ENCODE measurements around the gene RRP15.

RRP15 gene

GRCh38 chr1:218292515-218292914 lies 7.4 kb downstream of the RRP15 start:
- H3K79me2 ChIP-seq (ENCODE audit: low read length), result peaks cover 85% of the 10 kb centered on the region
- no peaks in the 10 kb centered on the region for H3K27me3 ChIP-seq (ENCODE audit: low read depth, low read length)
- TF ChIP-seq EZH2phosphoT487 (IDR thresholded peaks at IDR 0.05; ENCODE audit: low read depth), result no peak
- no peak for TF ChIP-seq CTCF (IDR thresholded peaks at IDR 0.05; ENCODE audit: low read depth, low read length)
- H4K20me1 ChIP-seq (ENCODE audit: insufficient read depth, low read length), result peaks cover 7% of the 10 kb centered on the region; the same call in 1 of the 2 replicates
- peaks cover 16% of the 10 kb centered on the region for H3K36me3 ChIP-seq (replicated peaks; ENCODE audit: low read depth, low read length)
- no peak overlapping the region for H3K9ac ChIP-seq (ENCODE audit: low read length)
- H3K9me3 ChIP-seq (ENCODE audit: insufficient read depth, low read length), result no peaks in the 10 kb centered on the region
- H3K4me3 ChIP-seq (ENCODE audit: low read length), result no peak overlapping the region
- H2AFZ ChIP-seq (ENCODE audit: low read depth, low read length), result no peak overlapping the region
- no peaks in the 10 kb centered on the region for H3K4me1 ChIP-seq (ENCODE audit: low read length)
- no peak overlapping the region for H3K27ac ChIP-seq (ENCODE audit: low read length)
- H3K4me2 ChIP-seq (ENCODE audit: low read length), result no peak overlapping the region

- Histone ChIP-seq H3K79me2 (ENCODE audit: low read length) (peaks cover 85% of the 10 kb centered on the region), H3K9me3 (ENCODE audit: insufficient read depth, low read length) (no peaks in the 10 kb centered on the region), H3K9ac (ENCODE audit: low read length) (no peak overlapping the region), H3K36me3 (replicated peaks; ENCODE audit: low read depth, low read length) (peaks cover 14% of the 10 kb centered on the region), H3K27me3 (ENCODE audit: low read depth, low read length) (no peaks in the 10 kb centered on the region), H3K4me3 (ENCODE audit: low read length) (no peak overlapping the region), H4K20me1 (ENCODE audit: insufficient read depth, low read length) (no peaks in the 10 kb centered on the region), H3K27ac (ENCODE audit: low read length) (no peak overlapping the region), H3K4me1 (ENCODE audit: low read length) (no peaks in the 10 kb centered on the region), H2AFZ (ENCODE audit: low read depth, low read length) (no peak overlapping the region), H3K4me2 (ENCODE audit: low read length) (no peak overlapping the region)
- no peak for TF ChIP-seq CTCF (IDR thresholded peaks at IDR 0.05; ENCODE audit: low read depth, low read length)
- no peak for TF ChIP-seq EZH2phosphoT487 (IDR thresholded peaks at IDR 0.05; ENCODE audit: low read depth)
Measured at GRCh38 chr1:218294546-218294945, 9.5 kb downstream of the RRP15 start.

GRCh38 chr1:218296162-218296561 lies 11.1 kb downstream of the RRP15 start:
- Histone ChIP-seq H3K4me1 (ENCODE audit: low read length) (no peaks in the 10 kb centered on the region), H2AFZ (ENCODE audit: low read depth, low read length) (no peak overlapping the region), H3K4me3 (ENCODE audit: low read length) (no peak overlapping the region), H3K36me3 (replicated peaks; ENCODE audit: low read depth, low read length) (peaks cover 14% of the 10 kb centered on the region), H3K79me2 (ENCODE audit: low read length) (peaks cover 82% of the 10 kb centered on the region), H3K27ac (ENCODE audit: low read length) (no peak overlapping the region), H3K9me3 (ENCODE audit: insufficient read depth, low read length) (no peaks in the 10 kb centered on the region), H3K9ac (ENCODE audit: low read length) (no peak overlapping the region), H3K27me3 (ENCODE audit: low read depth, low read length) (no peaks in the 10 kb centered on the region), H4K20me1 (ENCODE audit: insufficient read depth, low read length) (0 out of 2 replicates have a peak, but pooled peaks cover 2% of the 10 kb centered on the region), H3K4me2 (ENCODE audit: low read length) (no peak overlapping the region)
- TF ChIP-seq CTCF (IDR thresholded peaks at IDR 0.05; ENCODE audit: low read depth, low read length) (no peak), EZH2phosphoT487 (IDR thresholded peaks at IDR 0.05; ENCODE audit: low read depth) (no peak)

GRCh38 chr1:218297461-218297860 lies 12.4 kb downstream of the RRP15 start:
- Histone ChIP-seq H3K4me3 (ENCODE audit: low read length) (no peak overlapping the region), H3K27me3 (ENCODE audit: low read depth, low read length) (no peaks in the 10 kb centered on the region), H3K9ac (ENCODE audit: low read length) (no peak overlapping the region), H3K9me3 (ENCODE audit: insufficient read depth, low read length) (no peaks in the 10 kb centered on the region), H3K4me2 (ENCODE audit: low read length) (no peak overlapping the region), H2AFZ (ENCODE audit: low read depth, low read length) (no peak overlapping the region), H3K4me1 (ENCODE audit: low read length) (no peaks in the 10 kb centered on the region), H3K36me3 (replicated peaks; ENCODE audit: low read depth, low read length) (peaks cover 17% of the 10 kb centered on the region), H3K79me2 (ENCODE audit: low read length) (peaks cover 78% of the 10 kb centered on the region), H3K27ac (ENCODE audit: low read length) (no peak overlapping the region), H4K20me1 (ENCODE audit: insufficient read depth, low read length) (0 out of 2 replicates have a peak, but pooled peaks cover 3% of the 10 kb centered on the region)
- TF ChIP-seq CTCF (IDR thresholded peaks at IDR 0.05; ENCODE audit: low read depth, low read length) (no peak), EZH2phosphoT487 (IDR thresholded peaks at IDR 0.05; ENCODE audit: low read depth) (no peak)
